OCI-LY7 (cell line): Measurements from ENCODE around the gene KLHL17. TPM values are rescaled to one million over a fixed set of nuclear protein-coding genes. Genes with fewer than 3 reads are reported as not detected.

Experiments
- BruUV-seq: library from RNA; stranded (reverse); fragments of 400-500 nt; replicated peaks from 2 replicates; lab custom pipeline; 2021; lab: Mats Ljungman, UMichigan
- CTCF ChIA-PET: fragments of 300-600 bp; sonication (Branson Sonifier 250); formaldehyde crosslinking; loops from one replicate; lab custom pipeline; 2022; ENCODE audit warnings: antibody characterized with exemption; ENCODE audit not compliant: unreplicated experiment; lab: Charles Lee
- POLR2A ChIA-PET: fragments of 300-600 bp; sonication (Branson Sonifier 250); formaldehyde crosslinking; loops from one replicate; lab custom pipeline; 2022; ENCODE audit warnings: antibody characterized with exemption; lab: Charles Lee
- DNase-seq: peaks from one replicate; pipeline ENCODE4 v3.0.0-alpha.2; 2015; ENCODE audit warnings: low spot score
- H2AFZ ChIP-seq: fragments of 200-600 bp; sonication (generic), shearing (Covaris generic); 2 replicates; pipeline ENCODE4 v1.6.1; 2014; ENCODE audit warnings: mild to moderate bottlenecking, antibody characterized with exemption, low read length, moderate library complexity
- H3K27ac ChIP-seq: fragments of 200-600 bp; sonication (generic); 2 replicates; pipeline ENCODE4 v1.5.1; 2014; ENCODE audit warnings: mixed run types, low read depth, mild to moderate bottlenecking, moderate library complexity, low read length, inconsistent platforms; ENCODE audit not compliant: poor library complexity, severe bottlenecking
- H3K36me3 ChIP-seq: fragments of 200-600 bp; sonication (generic); 2 replicates; pipeline ENCODE4 v1.6.1; 2014; ENCODE audit warnings: mild to moderate bottlenecking, antibody characterized with exemption, low read length, moderate library complexity, mixed read lengths; ENCODE audit not compliant: insufficient read depth
- H3K4me1 ChIP-seq: fragments of 200-600 bp; sonication (generic); 2 replicates; pipeline ENCODE4 v1.5.1; 2014; ENCODE audit warnings: mild to moderate bottlenecking, low read length; ENCODE audit not compliant: insufficient read depth, poor library complexity, severe bottlenecking
- H3K4me2 ChIP-seq: fragments of 200-600 bp; sonication (generic); 2 replicates; pipeline ENCODE4 v1.6.1; 2014; ENCODE audit warnings: mild to moderate bottlenecking, low read length
- H3K4me3 ChIP-seq: fragments of 200-600 bp; sonication (generic); 2 replicates; pipeline ENCODE4 v1.5.1; 2014; ENCODE audit warnings: mild to moderate bottlenecking, low read depth, low read length; ENCODE audit not compliant: poor library complexity, severe bottlenecking
- H3K79me2 ChIP-seq: fragments of 200-600 bp; sonication (generic); 2 replicates; pipeline ENCODE4 v1.6.1; 2016; ENCODE audit warnings: low read depth, mild to moderate bottlenecking, low read length, moderate library complexity, mixed read lengths; ENCODE audit not compliant: insufficient read depth
- H3K9me2 ChIP-seq: fragments of 200-600 bp; sonication (generic); 2 replicates; pipeline ENCODE4 v1.6.1; 2016; ENCODE audit warnings: mild to moderate bottlenecking, low read length, mixed read lengths; ENCODE audit not compliant: insufficient read depth
- H3K9me3 ChIP-seq: fragments of 200-600 bp; sonication (generic); 2 replicates; pipeline ENCODE4 v1.6.1; 2014; ENCODE audit warnings: mild to moderate bottlenecking, mixed run types, low read length, mixed read lengths
- H4K20me1 ChIP-seq: fragments of 200-600 bp; sonication (generic); 2 replicates; pipeline ENCODE4 v1.6.1; 2014; ENCODE audit warnings: mild to moderate bottlenecking, antibody characterized with exemption, low read length, moderate library complexity, mixed read lengths; ENCODE audit not compliant: insufficient read depth
- CTCF ChIP-seq: fragments of 200-600 bp; sonication (generic); conservative IDR thresholded peaks from 2 replicates; pipeline ENCODE4 v1.5.1; 2014; ENCODE audit warnings: mild to moderate bottlenecking, antibody characterized with exemption, low read length, moderate library complexity, mixed read lengths
- EZH2phosphoT487 ChIP-seq: fragments of 200-600 bp; sonication (generic); IDR thresholded peaks from 2 replicates; pipeline ENCODE4 v1.6.1; 2018; ENCODE audit warnings: low read depth, borderline replicate concordance, mild to moderate bottlenecking, mixed run types, antibody characterized with exemption, low read length, moderate library complexity, mixed read lengths
- intact Hi-C: fragments of 100-400 bp; cut with micrococcal nuclease; formaldehyde crosslinking; loops from one replicate; pipeline ENCODE4 v1.10.0; 2022; ENCODE audit not compliant: unreplicated experiment
- total RNA-seq, 2 experiments: library from RNA; depleted of rRNA in 1 of 2; stranded (reverse); fragments of >200 nt in 1 of 2; shearing (Covaris generic) in 1 of 2; gene quantifications; 2 replicates each; pipeline ENCODE4 v1.2.3, GENCODE V29; 2014 to 2022

Gene KLHL17
- total RNA-seq, 2 experiments from 2014 or later = 21.7 to 23.3 TPM

- Histone ChIP-seq H3K9me3 (no peaks in the 10 kb centered on the region), H3K9me2 (no peaks in the 10 kb centered on the region), H3K4me1 (no peaks in the 10 kb centered on the region), H3K36me3 (no peaks in the 10 kb centered on the region), H2AFZ (no peak overlapping the region), H3K4me3 (no peak overlapping the region), H3K27ac (no peak overlapping the region), H3K4me2 (no peak overlapping the region), H4K20me1 (no peaks in the 10 kb centered on the region; the same call in 1 of the 2 replicates), H3K79me2 (no peaks in the 10 kb centered on the region)
- no TSS peak for BruUV-seq
- intact Hi-C loops = no loop called here
- POLR2A ChIA-PET = no interaction called here
- DNase-seq = no peak
- CTCF ChIA-PET = no interaction called here
- TF ChIP-seq EZH2phosphoT487 = no peak
- TF ChIP-seq CTCF = no peak
Measured at GRCh38 chr1:970242-970972, 10.0 kb downstream of the KLHL17 start.

GRCh38 chr1:970973-971730 is 10.8 kb downstream of the KLHL17 start:
- Histone ChIP-seq H3K4me3 (no peak overlapping the region), H2AFZ (no peak overlapping the region), H3K9me2 (no peaks in the 10 kb centered on the region), H3K27ac (no peak overlapping the region), H3K36me3 (no peaks in the 10 kb centered on the region), H3K4me1 (no peaks in the 10 kb centered on the region), H4K20me1 (no peaks in the 10 kb centered on the region; the same call in 1 of the 2 replicates), H3K4me2 (no peak overlapping the region), H3K79me2 (no peaks in the 10 kb centered on the region), H3K9me3 (no peaks in the 10 kb centered on the region)
- DNase-seq = no peak
- POLR2A ChIA-PET = no interaction called here
- intact Hi-C loops = no loop called here
- no peak for TF ChIP-seq CTCF
- TF ChIP-seq EZH2phosphoT487 = no peak
- no TSS peak for BruUV-seq
- CTCF ChIA-PET = no interaction called here
